HepG2 (cell line): ENCODE results near the gene COBLL1. TPM values are rescaled to one million over a fixed set of nuclear protein-coding genes. Genes with fewer than 3 reads are reported as not detected.

ENCODE experiments used
- ASH2L ChIP-seq: fragments of 300-600, 200-600 bp; sonication (generic); IDR thresholded peaks from 2 replicates; pipeline ENCODE4 v1.7.0; 2017; ENCODE audit warnings: low read depth, mild to moderate bottlenecking, moderate library complexity, mixed read lengths, low read length; ENCODE audit not compliant: insufficient read length
- E2F5 ChIP-seq: sonication (generic); formaldehyde crosslinking; conservative IDR thresholded peaks from 2 replicates; pipeline ENCODE4 v1.4.0; 2020; ENCODE audit warnings: missing genetic modification reagents
- JARID2 ChIP-seq: sonication (generic); formaldehyde crosslinking; IDR thresholded peaks from 2 replicates; pipeline ENCODE4 v1.8.1; 2023; ENCODE audit warnings: missing genetic modification reagents, inconsistent platforms; ENCODE audit not compliant: insufficient replicate concordance
- JUN ChIP-seq: sonication (generic); formaldehyde crosslinking; IDR thresholded peaks from 2 replicates; pipeline ENCODE4 v1.4.0; 2020; ENCODE audit warnings: mild to moderate bottlenecking, missing genetic modification reagents
- KAT7 ChIP-seq: IDR thresholded peaks from 2 replicates; pipeline ENCODE4 v1.6.1; 2018; ENCODE audit warnings: borderline replicate concordance, missing compliant biosample characterization
- MEIS2 ChIP-seq: sonication (generic); formaldehyde crosslinking; IDR thresholded peaks from 2 replicates; pipeline ENCODE4 v1.9.0; 2021; ENCODE audit warnings: mild to moderate bottlenecking, missing genetic modification reagents
- MIER2 ChIP-seq: IDR thresholded peaks from 2 replicates; pipeline ENCODE4 v1.6.1; 2016; ENCODE audit warnings: missing biosample characterization, missing genetic modification reagents
- MLLT10 ChIP-seq: sonication (generic); formaldehyde crosslinking; IDR thresholded peaks from 2 replicates; pipeline ENCODE4 v1.4.0; 2020; ENCODE audit warnings: missing genetic modification reagents
- MYPOP ChIP-seq: sonication (generic); formaldehyde crosslinking; IDR thresholded peaks from 2 replicates; pipeline ENCODE4 v1.8.1; 2023; ENCODE audit warnings: mild to moderate bottlenecking, moderate library complexity, missing genetic modification reagents
- NCOR1 ChIP-seq: fragments of 200-600 bp; sonication (generic); IDR thresholded peaks from 2 replicates; pipeline ENCODE4 v1.7.0; 2017; ENCODE audit warnings: antibody characterized with exemption, low read length, borderline replicate concordance
- PHF20 ChIP-seq: sonication (generic); formaldehyde crosslinking; IDR thresholded peaks from 2 replicates; pipeline ENCODE4 v1.5.0; 2020; ENCODE audit warnings: mild to moderate bottlenecking, missing genetic modification reagents
- RARG ChIP-seq: sonication (generic); formaldehyde crosslinking; IDR thresholded peaks from 2 replicates; pipeline ENCODE4 v1.4.0; 2020; ENCODE audit warnings: low read depth, mild to moderate bottlenecking, missing genetic modification reagents
- YEATS2 ChIP-seq: sonication (generic); formaldehyde crosslinking; IDR thresholded peaks from 2 replicates; pipeline ENCODE4 v1.4.0; 2020; ENCODE audit warnings: missing genetic modification reagents, borderline replicate concordance
- ZBTB34 ChIP-seq: sonication (generic); formaldehyde crosslinking; IDR thresholded peaks from 2 replicates; pipeline ENCODE4 v1.8.0; 2022; ENCODE audit warnings: mild to moderate bottlenecking, missing genetic modification reagents
- ZFYVE20 ChIP-seq: sonication (generic); formaldehyde crosslinking; IDR thresholded peaks from 2 replicates; pipeline ENCODE4 v1.8.0; 2023; ENCODE audit warnings: low read depth, mild to moderate bottlenecking, moderate library complexity, missing genetic modification reagents, borderline replicate concordance
- ZNF121 ChIP-seq: sonication (generic); formaldehyde crosslinking; IDR thresholded peaks from 2 replicates; pipeline ENCODE4 v1.5.0; 2020; ENCODE audit warnings: mild to moderate bottlenecking, missing genetic modification reagents
- ZNF563 ChIP-seq: sonication (generic); formaldehyde crosslinking; IDR thresholded peaks from 2 replicates; pipeline ENCODE4 v1.8.0; 2022; ENCODE audit warnings: mild to moderate bottlenecking, moderate library complexity, missing genetic modification reagents
- polyA plus RNA-seq, 8 experiments: library from polyadenylated mRNA; depleted of rRNA in 3 of 8; stranded (reverse) in 7 of 8; unstranded in 1 of 8; fragments of >200 nt; fragmentation: Illumina TruSeq in 4 of 8; extraction: Trizol in 4 of 8; gene quantifications; 2 replicates each; pipeline versions ENCODE4 v1.2.1 to v1.2.3, GENCODE V29; 2011 to 2016; ENCODE audit warnings: low read depth in 4 of 8, missing spikeins in 1 of 8, mixed read lengths in 1 of 8; ENCODE audit not compliant: insufficient read depth in 1 of 8
- total RNA-seq, 5 experiments: library from RNA; depleted of rRNA; stranded (reverse); fragments of >200 nt; fragmentation: Illumina TruSeq; extraction: Trizol; gene quantifications; 2 replicates each; pipeline ENCODE4 v1.2.3, GENCODE V29; 2016; ENCODE audit warnings: low read depth in 1 of 5
- TF ChIP-seq, protein P1 (sequence below): sonication (generic); formaldehyde crosslinking; IDR thresholded peaks from 2 replicates; pipeline ENCODE4 v1.4.0; 2020; ENCODE audit warnings: mild to moderate bottlenecking, missing genetic modification reagents
- TF ChIP-seq, protein P2 (sequence below), 2 experiments: IDR thresholded peaks; 2 replicates each; pipeline ENCODE4 v1.6.1; 2011 to 2012; ENCODE audit warnings: low read length in 2 of 2, borderline replicate concordance in 1 of 2, low read depth in 1 of 2, mild to moderate bottlenecking in 1 of 2, moderate library complexity in 1 of 2
- TF ChIP-seq, protein P3 (sequence below): sonication (generic); formaldehyde crosslinking; IDR thresholded peaks from 2 replicates; pipeline ENCODE4 v1.8.1; 2023; ENCODE audit warnings: mild to moderate bottlenecking, missing genetic modification reagents

COBLL1 gene
- total and polyA plus RNA-seq, 2 of the 13 experiments (the other 11 are each of a cell fraction or from before 2014, with no cell fraction given): 32.6 to 86.8 TPM

DNA sequence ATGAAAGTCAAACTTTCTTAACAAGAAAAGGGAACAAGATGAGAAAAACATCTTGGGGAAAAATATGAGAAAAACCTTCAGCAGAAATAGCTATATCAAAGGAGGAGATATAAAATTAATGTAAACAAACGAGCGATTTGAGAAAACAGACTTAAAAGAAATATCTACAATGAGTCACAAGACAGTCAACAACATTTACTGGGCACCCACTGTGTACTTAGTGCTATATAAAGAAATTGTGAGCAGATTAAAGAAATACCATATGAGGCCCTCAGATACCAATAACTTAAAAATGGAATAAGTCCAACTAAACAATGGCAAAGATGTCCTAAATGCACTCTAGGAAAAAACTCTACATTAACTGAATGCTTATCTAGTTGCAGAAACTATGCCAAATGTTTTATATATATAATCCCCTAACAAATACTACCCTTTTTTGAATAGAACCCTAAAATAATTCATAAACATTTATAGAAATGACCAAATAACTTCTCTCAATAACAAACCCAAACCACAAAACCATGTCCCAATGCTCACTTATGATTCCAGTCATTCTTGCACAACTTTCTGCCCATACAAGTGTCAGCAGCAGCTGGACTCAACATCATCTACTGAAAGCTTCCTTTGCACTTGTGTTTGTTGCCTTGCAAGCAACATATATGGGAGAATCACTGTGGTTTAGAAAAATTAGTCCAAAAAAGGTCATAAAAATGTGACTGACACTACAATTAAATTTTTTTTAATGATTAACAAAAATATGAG lies 83.5 kb downstream of the COBLL1 start (continued):
- TF ChIP-seq E2F5 (CRISPR knock-in tag) (no peak), YEATS2 (CRISPR knock-in tag) (no peak), ZBTB34 (CRISPR knock-in tag) (no peak), NCOR1 (0 out of 2 replicates have a peak, but pooled peaks have one; percentile 30), ZFYVE20 (CRISPR knock-in tag) (no peak), JUN (no peak), KAT7 (CRISPR knock-in tag) (no peak), MIER2 (CRISPR knock-in tag) (no peak), MEIS2 (CRISPR knock-in tag) (no peak), PHF20 (CRISPR knock-in tag) (no peak), ASH2L (no peak), MLLT10 (CRISPR knock-in tag) (no peak), ZNF121 (no peak), RARG (CRISPR knock-in tag) (no peak), JARID2 (CRISPR knock-in tag) (no peak), ZNF563 (CRISPR knock-in tag) (no peak), MYPOP (no peak)
- TF ChIP-seq, protein P1, sequence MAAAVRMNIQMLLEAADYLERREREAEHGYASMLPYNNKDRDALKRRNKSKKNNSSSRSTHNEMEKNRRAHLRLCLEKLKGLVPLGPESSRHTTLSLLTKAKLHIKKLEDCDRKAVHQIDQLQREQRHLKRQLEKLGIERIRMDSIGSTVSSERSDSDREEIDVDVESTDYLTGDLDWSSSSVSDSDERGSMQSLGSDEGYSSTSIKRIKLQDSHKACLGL (CRISPR knock-in tag): no peak
- TF ChIP-seq, protein P2, sequence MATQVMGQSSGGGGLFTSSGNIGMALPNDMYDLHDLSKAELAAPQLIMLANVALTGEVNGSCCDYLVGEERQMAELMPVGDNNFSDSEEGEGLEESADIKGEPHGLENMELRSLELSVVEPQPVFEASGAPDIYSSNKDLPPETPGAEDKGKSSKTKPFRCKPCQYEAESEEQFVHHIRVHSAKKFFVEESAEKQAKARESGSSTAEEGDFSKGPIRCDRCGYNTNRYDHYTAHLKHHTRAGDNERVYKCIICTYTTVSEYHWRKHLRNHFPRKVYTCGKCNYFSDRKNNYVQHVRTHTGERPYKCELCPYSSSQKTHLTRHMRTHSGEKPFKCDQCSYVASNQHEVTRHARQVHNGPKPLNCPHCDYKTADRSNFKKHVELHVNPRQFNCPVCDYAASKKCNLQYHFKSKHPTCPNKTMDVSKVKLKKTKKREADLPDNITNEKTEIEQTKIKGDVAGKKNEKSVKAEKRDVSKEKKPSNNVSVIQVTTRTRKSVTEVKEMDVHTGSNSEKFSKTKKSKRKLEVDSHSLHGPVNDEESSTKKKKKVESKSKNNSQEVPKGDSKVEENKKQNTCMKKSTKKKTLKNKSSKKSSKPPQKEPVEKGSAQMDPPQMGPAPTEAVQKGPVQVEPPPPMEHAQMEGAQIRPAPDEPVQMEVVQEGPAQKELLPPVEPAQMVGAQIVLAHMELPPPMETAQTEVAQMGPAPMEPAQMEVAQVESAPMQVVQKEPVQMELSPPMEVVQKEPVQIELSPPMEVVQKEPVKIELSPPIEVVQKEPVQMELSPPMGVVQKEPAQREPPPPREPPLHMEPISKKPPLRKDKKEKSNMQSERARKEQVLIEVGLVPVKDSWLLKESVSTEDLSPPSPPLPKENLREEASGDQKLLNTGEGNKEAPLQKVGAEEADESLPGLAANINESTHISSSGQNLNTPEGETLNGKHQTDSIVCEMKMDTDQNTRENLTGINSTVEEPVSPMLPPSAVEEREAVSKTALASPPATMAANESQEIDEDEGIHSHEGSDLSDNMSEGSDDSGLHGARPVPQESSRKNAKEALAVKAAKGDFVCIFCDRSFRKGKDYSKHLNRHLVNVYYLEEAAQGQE (IDR thresholded peaks at IDR 0.05; ENCODE audit: borderline replicate concordance in 1 of 2, low read depth in 1 of 2, low read length in 2 of 2): no peak
- TF ChIP-seq, protein P3, sequence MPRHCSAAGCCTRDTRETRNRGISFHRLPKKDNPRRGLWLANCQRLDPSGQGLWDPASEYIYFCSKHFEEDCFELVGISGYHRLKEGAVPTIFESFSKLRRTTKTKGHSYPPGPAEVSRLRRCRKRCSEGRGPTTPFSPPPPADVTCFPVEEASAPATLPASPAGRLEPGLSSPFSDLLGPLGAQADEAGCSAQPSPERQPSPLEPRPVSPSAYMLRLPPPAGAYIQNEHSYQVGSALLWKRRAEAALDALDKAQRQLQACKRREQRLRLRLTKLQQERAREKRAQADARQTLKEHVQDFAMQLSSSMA: no peak
